HepG2 (cell line): ENCODE data around the gene TRPT1. TPM values are rescaled to one million over a fixed set of nuclear protein-coding genes. Genes with fewer than 3 reads are reported as not detected.
A peak's percentile ranks its signal among the peaks of the same experiment; 100 is the strongest.

Source experiments
- ATF1 ChIP-seq: IDR thresholded peaks from 2 replicates; pipeline ENCODE4 v1.6.1; 2016; ENCODE audit warnings: mild to moderate bottlenecking, control low read depth
- FOXK1 ChIP-seq: sonication (generic); formaldehyde crosslinking; IDR thresholded peaks from 2 replicates; pipeline ENCODE4 v1.4.0; 2020; ENCODE audit warnings: low read depth, missing genetic modification reagents, borderline replicate concordance
- KAT7 ChIP-seq: IDR thresholded peaks from 2 replicates; pipeline ENCODE4 v1.6.1; 2018; ENCODE audit warnings: borderline replicate concordance, missing compliant biosample characterization
- RFX1 ChIP-seq: fragments of 450-650 bp; IDR thresholded peaks from 2 replicates; pipeline ENCODE4 v1.6.1; 2017
- RORA ChIP-seq: sonication (generic); formaldehyde crosslinking; IDR thresholded peaks from 2 replicates; pipeline ENCODE4 v1.5.0; 2020; ENCODE audit warnings: mild to moderate bottlenecking, missing genetic modification reagents, moderate library complexity
- SMC3 ChIP-seq: IDR thresholded peaks from 2 replicates; pipeline ENCODE4 v1.6.1; 2011; ENCODE audit warnings: low read length, improper control_type of control experiment
- SRSF4 ChIP-seq: fragments of 200-400 bp; formaldehyde crosslinking; IDR thresholded peaks from one replicate; pipeline ENCODE4 v1.6.1; 2018; ENCODE audit warnings: mild to moderate bottlenecking, low read depth, low read length, moderate library complexity; ENCODE audit not compliant: poor library complexity, severe bottlenecking
- ZBTB25 ChIP-seq: IDR thresholded peaks from 2 replicates; pipeline ENCODE4 v1.6.1; 2018; ENCODE audit warnings: missing genetic modification reagents
- ZHX2 ChIP-seq, 2 experiments: sonication (generic) in 1 of 2; formaldehyde crosslinking in 1 of 2; IDR thresholded peaks; 2 replicates each; pipeline versions ENCODE4 v1.6.1 to v1.9.0; 2014 to 2022; ENCODE audit warnings: antibody characterized with exemption in 1 of 2, borderline replicate concordance in 1 of 2, inconsistent platforms in 1 of 2, low read depth in 1 of 2, missing genetic modification reagents in 1 of 2
- ZNF180 ChIP-seq: sonication (generic); formaldehyde crosslinking; IDR thresholded peaks from 2 replicates; pipeline ENCODE4 v1.4.0; 2020; ENCODE audit warnings: low read depth, missing genetic modification reagents, borderline replicate concordance
- ZNF570 ChIP-seq: sonication (generic); formaldehyde crosslinking; IDR thresholded peaks from 2 replicates; pipeline ENCODE4 v1.4.0; 2020; ENCODE audit warnings: mild to moderate bottlenecking, missing genetic modification reagents, borderline replicate concordance
- ZNF598 ChIP-seq: sonication (generic); formaldehyde crosslinking; IDR thresholded peaks from 2 replicates; pipeline ENCODE4 v1.5.1; 2020; ENCODE audit warnings: mild to moderate bottlenecking, missing genetic modification reagents, borderline replicate concordance
- ZNF720 ChIP-seq: sonication (generic); formaldehyde crosslinking; IDR thresholded peaks from 2 replicates; pipeline ENCODE4 v1.4.0; 2020; ENCODE audit warnings: missing genetic modification reagents
- ZNF83 ChIP-seq: sonication (generic); formaldehyde crosslinking; IDR thresholded peaks from 2 replicates; pipeline ENCODE4 v1.4.0; 2020; ENCODE audit warnings: missing genetic modification reagents, mild to moderate bottlenecking, borderline replicate concordance
- polyA plus RNA-seq, 8 experiments: library from polyadenylated mRNA; depleted of rRNA in 3 of 8; stranded (reverse) in 7 of 8; unstranded in 1 of 8; fragments of >200 nt; fragmentation: Illumina TruSeq in 4 of 8; extraction: Trizol in 4 of 8; gene quantifications; 2 replicates each; pipeline versions ENCODE4 v1.2.1 to v1.2.3, GENCODE V29; 2011 to 2016; ENCODE audit warnings: low read depth in 4 of 8, missing spikeins in 1 of 8, mixed read lengths in 1 of 8; ENCODE audit not compliant: insufficient read depth in 1 of 8
- total RNA-seq, 5 experiments: library from RNA; depleted of rRNA; stranded (reverse); fragments of >200 nt; fragmentation: Illumina TruSeq; extraction: Trizol; gene quantifications; 2 replicates each; pipeline ENCODE4 v1.2.3, GENCODE V29; 2016; ENCODE audit warnings: low read depth in 1 of 5
- TF ChIP-seq, protein P1 (sequence below): sonication (generic); formaldehyde crosslinking; IDR thresholded peaks from 2 replicates; pipeline ENCODE4 v1.5.0; 2020; ENCODE audit warnings: missing genetic modification reagents
- TF ChIP-seq, protein P2 (sequence below): IDR thresholded peaks from 2 replicates; pipeline ENCODE4 v1.6.1; 2016; ENCODE audit warnings: low read depth, borderline replicate concordance
- TF ChIP-seq, protein P3 (sequence below): sonication (generic); formaldehyde crosslinking; IDR thresholded peaks from 2 replicates; pipeline ENCODE4 v1.9.0; 2021; ENCODE audit warnings: missing genetic modification reagents, mild to moderate bottlenecking, borderline replicate concordance

TRPT1 gene
- total and polyA plus RNA-seq, 2 of the 13 experiments (the other 11 are each of a cell fraction or from before 2014, with no cell fraction given): 24.8 to 40.7 TPM

GRCh38 chr11:64181506-64182411, 44.2 kb downstream of the TRPT1 start (continued):
- TF ChIP-seq, protein P1, sequence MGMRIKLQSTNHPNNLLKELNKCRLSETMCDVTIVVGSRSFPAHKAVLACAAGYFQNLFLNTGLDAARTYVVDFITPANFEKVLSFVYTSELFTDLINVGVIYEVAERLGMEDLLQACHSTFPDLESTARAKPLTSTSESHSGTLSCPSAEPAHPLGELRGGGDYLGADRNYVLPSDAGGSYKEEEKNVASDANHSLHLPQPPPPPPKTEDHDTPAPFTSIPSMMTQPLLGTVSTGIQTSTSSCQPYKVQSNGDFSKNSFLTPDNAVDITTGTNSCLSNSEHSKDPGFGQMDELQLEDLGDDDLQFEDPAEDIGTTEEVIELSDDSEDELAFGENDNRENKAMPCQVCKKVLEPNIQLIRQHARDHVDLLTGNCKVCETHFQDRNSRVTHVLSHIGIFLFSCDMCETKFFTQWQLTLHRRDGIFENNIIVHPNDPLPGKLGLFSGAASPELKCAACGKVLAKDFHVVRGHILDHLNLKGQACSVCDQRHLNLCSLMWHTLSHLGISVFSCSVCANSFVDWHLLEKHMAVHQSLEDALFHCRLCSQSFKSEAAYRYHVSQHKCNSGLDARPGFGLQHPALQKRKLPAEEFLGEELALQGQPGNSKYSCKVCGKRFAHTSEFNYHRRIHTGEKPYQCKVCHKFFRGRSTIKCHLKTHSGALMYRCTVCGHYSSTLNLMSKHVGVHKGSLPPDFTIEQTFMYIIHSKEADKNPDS: no peak
- no peak for TF ChIP-seq ZNF180 (CRISPR knock-in tag)
- no peak for TF ChIP-seq ZHX2 (IDR thresholded peaks at IDR 0.05; ENCODE audit: low read depth)
- TF ChIP-seq ZHX2 (CRISPR knock-in tag; IDR thresholded peaks at IDR 0.05; ENCODE audit: borderline replicate concordance): no peak
- no peak for TF ChIP-seq ZNF598 (CRISPR knock-in tag)
- no peak for TF ChIP-seq ZNF720 (CRISPR knock-in tag)
- TF ChIP-seq, protein P2, sequence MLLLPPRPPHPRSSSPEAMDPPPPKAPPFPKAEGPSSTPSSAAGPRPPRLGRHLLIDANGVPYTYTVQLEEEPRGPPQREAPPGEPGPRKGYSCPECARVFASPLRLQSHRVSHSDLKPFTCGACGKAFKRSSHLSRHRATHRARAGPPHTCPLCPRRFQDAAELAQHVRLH (CRISPR knock-in tag): peak; percentile 53; the same call in 1 of the 2 replicates
- no peak for TF ChIP-seq ATF1 (CRISPR knock-in tag)
- TF ChIP-seq, protein P3, sequence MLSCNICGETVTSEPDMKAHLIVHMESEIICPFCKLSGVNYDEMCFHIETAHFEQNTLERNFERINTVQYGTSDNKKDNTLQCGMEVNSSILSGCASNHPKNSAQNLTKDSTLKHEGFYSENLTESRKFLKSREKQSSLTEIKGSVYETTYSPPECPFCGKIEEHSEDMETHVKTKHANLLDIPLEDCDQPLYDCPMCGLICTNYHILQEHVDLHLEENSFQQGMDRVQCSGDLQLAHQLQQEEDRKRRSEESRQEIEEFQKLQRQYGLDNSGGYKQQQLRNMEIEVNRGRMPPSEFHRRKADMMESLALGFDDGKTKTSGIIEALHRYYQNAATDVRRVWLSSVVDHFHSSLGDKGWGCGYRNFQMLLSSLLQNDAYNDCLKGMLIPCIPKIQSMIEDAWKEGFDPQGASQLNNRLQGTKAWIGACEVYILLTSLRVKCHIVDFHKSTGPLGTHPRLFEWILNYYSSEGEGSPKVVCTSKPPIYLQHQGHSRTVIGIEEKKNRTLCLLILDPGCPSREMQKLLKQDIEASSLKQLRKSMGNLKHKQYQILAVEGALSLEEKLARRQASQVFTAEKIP (CRISPR knock-in tag): no peak
- no peak for TF ChIP-seq RORA (CRISPR knock-in tag)
- no peak for TF ChIP-seq ZBTB25 (CRISPR knock-in tag)
- no peak for TF ChIP-seq SMC3
- peak; percentile 31; the same call in 1 of the 2 replicates for TF ChIP-seq FOXK1 (CRISPR knock-in tag)
- TF ChIP-seq SRSF4: no peak
- no peak for TF ChIP-seq ZNF83 (CRISPR knock-in tag)
- TF ChIP-seq ZNF570 (CRISPR knock-in tag): no peak
- TF ChIP-seq RFX1: no peak
- no peak for TF ChIP-seq KAT7 (CRISPR knock-in tag)
